HEK293 (cell line): ENCODE measurements around the gene KRTAP5-2.

ENCODE experiments used
- CTCF ChIA-PET: fragments of 350-600 bp; formaldehyde crosslinking; extraction: SDS; loops from one replicate; lab custom pipeline; 2021; ENCODE audit warnings: antibody characterized with exemption; lab: Yijun Ruan, JAX
- POLR2A ChIA-PET: fragments of 300-600 bp; formaldehyde crosslinking; extraction: SDS; loops from one replicate; lab custom pipeline; 2020; ENCODE audit warnings: antibody characterized with exemption, inconsistent platforms; lab: Yijun Ruan, JAX
- H3K27ac ChIP-seq: fragments of 200-500 bp; sonication (Bioruptor generic); 2 replicates; pipeline ENCODE4 v1.5.1; 2014; ENCODE audit warnings: low read depth, low read length, control low read depth, inconsistent platforms; ENCODE audit errors: extremely low read depth
- H3K36me3 ChIP-seq, 2 experiments: fragments of 200-500 bp in 1 of 2; sonication (Bioruptor generic) in 1 of 2; 1 replicate in 1 of 2; 2 replicates in 1 of 2; pipeline ENCODE4 v1.5.1; 2014 to 2017; ENCODE audit warnings: inconsistent platforms in 2 of 2, low read length in 2 of 2; ENCODE audit not compliant: control insufficient read depth in 2 of 2, insufficient read depth in 1 of 2
- H3K4me1 ChIP-seq: fragments of 200-500 bp; sonication (Bioruptor generic); 2 replicates; pipeline ENCODE4 v1.5.1; 2014; ENCODE audit warnings: mild to moderate bottlenecking, low read length, inconsistent platforms; ENCODE audit not compliant: control insufficient read depth, insufficient read depth
- H3K4me3 ChIP-seq: 2 replicates; pipeline ENCODE4 v1.5.1; 2011; ENCODE audit warnings: low read depth, mild to moderate bottlenecking, control low read depth, low read length, moderate library complexity
- H3K9me3 ChIP-seq: fragments of 200-500 bp; sonication (Bioruptor generic); 2 replicates; pipeline ENCODE4 v1.5.1; 2014; ENCODE audit warnings: low read depth, low read length, inconsistent platforms; ENCODE audit not compliant: control insufficient read depth, insufficient read depth
- KLF1 ChIP-seq: fragments of 450-650 bp; formaldehyde crosslinking; IDR thresholded peaks from 2 replicates; pipeline ENCODE4 v1.5.1; 2016; ENCODE audit warnings: missing biosample characterization, missing genetic modification characterization
- KLF17 ChIP-seq: fragments of 450-650 bp; formaldehyde crosslinking; IDR thresholded peaks from 2 replicates; pipeline ENCODE4 v1.5.1; 2016; ENCODE audit warnings: missing biosample characterization, missing genetic modification characterization
- PATZ1 ChIP-seq: fragments of 450-650 bp; formaldehyde crosslinking; IDR thresholded peaks from 2 replicates; pipeline ENCODE4 v1.5.1; 2016; ENCODE audit warnings: missing biosample characterization, missing genetic modification characterization
- PRDM10 ChIP-seq: fragments of 450-650 bp; formaldehyde crosslinking; IDR thresholded peaks from 2 replicates; pipeline ENCODE4 v1.5.1; 2016; ENCODE audit warnings: missing biosample characterization, missing genetic modification characterization
- REST ChIP-seq: fragments of 450-650 bp; formaldehyde crosslinking; IDR thresholded peaks from 2 replicates; pipeline ENCODE4 v1.5.1; 2016; ENCODE audit warnings: missing biosample characterization, missing genetic modification characterization
- ZBTB10 ChIP-seq: fragments of 450-650 bp; formaldehyde crosslinking; IDR thresholded peaks from 2 replicates; pipeline ENCODE4 v1.5.1; 2016; ENCODE audit warnings: missing biosample characterization, missing genetic modification characterization
- ZBTB26 ChIP-seq: fragments of 450-650 bp; formaldehyde crosslinking; optimal IDR thresholded peaks from 2 replicates; pipeline ENCODE3; 2016; ENCODE audit warnings: missing biosample characterization, mild to moderate bottlenecking, missing genetic modification characterization
- ZBTB7A ChIP-seq: fragments of 450-650 bp; formaldehyde crosslinking; IDR thresholded peaks from 2 replicates; pipeline ENCODE4 v1.5.1; 2016; ENCODE audit warnings: low read depth, missing biosample characterization, missing genetic modification characterization
- ZBTB8A ChIP-seq: fragments of 450-650 bp; formaldehyde crosslinking; IDR thresholded peaks from 2 replicates; pipeline ENCODE4 v1.5.1; 2016; ENCODE audit warnings: missing biosample characterization, missing genetic modification characterization
- ZEB2 ChIP-seq: fragments of 450-650 bp; formaldehyde crosslinking; IDR thresholded peaks from 2 replicates; pipeline ENCODE4 v1.5.1; 2016; ENCODE audit warnings: missing biosample characterization, missing genetic modification characterization
- ZNF121 ChIP-seq: fragments of 450-650 bp; formaldehyde crosslinking; IDR thresholded peaks from 2 replicates; pipeline ENCODE4 v1.5.1; 2016; ENCODE audit warnings: missing biosample characterization, missing genetic modification characterization
- ZNF2 ChIP-seq: fragments of 450-650 bp; formaldehyde crosslinking; IDR thresholded peaks from 2 replicates; pipeline ENCODE4 v1.5.1; 2016; ENCODE audit warnings: missing biosample characterization, missing genetic modification characterization
- ZNF266 ChIP-seq: fragments of 450-650 bp; formaldehyde crosslinking; IDR thresholded peaks from 2 replicates; pipeline ENCODE4 v1.5.1; 2016; ENCODE audit warnings: missing biosample characterization, missing genetic modification characterization, low read depth
- ZNF394 ChIP-seq: fragments of 450-650 bp; formaldehyde crosslinking; IDR thresholded peaks from 2 replicates; pipeline ENCODE4 v1.5.1; 2016; ENCODE audit warnings: missing biosample characterization, missing genetic modification characterization, mild to moderate bottlenecking, moderate library complexity, borderline replicate concordance
- ZNF398 ChIP-seq: fragments of 450-650 bp; formaldehyde crosslinking; IDR thresholded peaks from 2 replicates; pipeline ENCODE4 v1.5.1; 2017; ENCODE audit warnings: missing biosample characterization, missing genetic modification characterization
- ZNF501 ChIP-seq: fragments of 450-650 bp; formaldehyde crosslinking; IDR thresholded peaks from 2 replicates; pipeline ENCODE4 v1.5.1; 2016; ENCODE audit warnings: missing biosample characterization, missing genetic modification characterization
- ZNF561 ChIP-seq: fragments of 450-650 bp; IDR thresholded peaks from 2 replicates; pipeline ENCODE4 v1.5.1; 2018; ENCODE audit warnings: missing biosample characterization, missing genetic modification characterization, borderline replicate concordance
- ZNF626 ChIP-seq: fragments of 450-650 bp; sonication (Bioruptor Pico); formaldehyde crosslinking; IDR thresholded peaks from 2 replicates; pipeline ENCODE4 v1.5.1; 2018; ENCODE audit warnings: missing biosample characterization, missing genetic modification characterization, inconsistent platforms
- ZNF76 ChIP-seq: fragments of 450-650 bp; formaldehyde crosslinking; IDR thresholded peaks from 2 replicates; pipeline ENCODE4; 2016; ENCODE audit warnings: low read depth, missing biosample characterization, missing genetic modification characterization, borderline replicate concordance
- ZNF837 ChIP-seq: fragments of 450-650 bp; formaldehyde crosslinking; IDR thresholded peaks from 2 replicates; pipeline ENCODE4 v1.5.1; 2016; ENCODE audit warnings: missing biosample characterization, missing genetic modification characterization
- ZXDB ChIP-seq: fragments of 450-650 bp; formaldehyde crosslinking; IDR thresholded peaks from 2 replicates; pipeline ENCODE4 v1.5.1; 2016; ENCODE audit warnings: missing biosample characterization, missing genetic modification characterization

The KRTAP5-2 gene

GRCh38 chr11:1573903-1574237, 24.2 kb downstream of the KRTAP5-2 start:
- Histone ChIP-seq H3K4me3 (peak overlapping the region; percentile 50), H3K36me3 (peaks cover 0 to 6% of the 10 kb centered on the region in 2 experiments; a peak in 1 of 3 replicates), H3K9me3 (no peaks in the 10 kb centered on the region), H3K27ac (no peak overlapping the region), H3K4me1 (no peaks in the 10 kb centered on the region; the same call in 1 of the 2 replicates)
- ChIA-PET POLR2A (interaction anchor here (1.2 to 2.7 kb wide), 4 partner anchors 9 to 33 kb away, joined by 3 to 24 read pairs (median 4); no protein-coding TSS in a partner anchor), CTCF (interaction anchor here (1.2 to 3.4 kb wide), 12 partner anchors 8 to 59 kb away, joined by 3 to 138 read pairs (median 10); no protein-coding TSS in a partner anchor)
- TF ChIP-seq ZEB2 (tag by site-specific recombination): no peak; the same call in 1 of the 2 replicates
- no peak for TF ChIP-seq ZNF121 (tag by site-specific recombination)
- no peak for TF ChIP-seq ZNF76 (tag by site-specific recombination)
- TF ChIP-seq ZNF398 (tag by site-specific recombination): peak; percentile 82; the same call in 1 of the 2 replicates
- no peak for TF ChIP-seq ZXDB (tag by site-specific recombination)
- no peak for TF ChIP-seq ZNF501 (tag by site-specific recombination)
- 0 out of 2 replicates have a peak, but pooled peaks have one; percentile 2 for TF ChIP-seq KLF1 (tag by site-specific recombination)
- TF ChIP-seq ZNF394 (tag by site-specific recombination): no peak
- peak; percentile 56 for TF ChIP-seq PATZ1 (tag by site-specific recombination)
- TF ChIP-seq ZBTB10 (tag by site-specific recombination): 0 out of 2 replicates have a peak, but pooled peaks have one; percentile 71
- no peak for TF ChIP-seq ZNF2 (tag by site-specific recombination)
- peak; percentile 99 for TF ChIP-seq PRDM10 (tag by site-specific recombination)
- no peak for TF ChIP-seq ZNF266
- no peak for TF ChIP-seq REST (tag by site-specific recombination)
- peak; percentile 47; the same call in 1 of the 2 replicates for TF ChIP-seq ZBTB8A (tag by site-specific recombination)
- peak; percentile 41; the same call in 1 of the 2 replicates for TF ChIP-seq ZBTB7A (tag by site-specific recombination)
- TF ChIP-seq ZNF626 (tag by site-specific recombination): no peak
- no peak for TF ChIP-seq ZNF837 (tag by site-specific recombination)
- TF ChIP-seq ZBTB26: no peak
- no peak for TF ChIP-seq KLF17 (tag by site-specific recombination)
- TF ChIP-seq ZNF561: no peak
